Activated T-cell treated with anti-CD3 and anti-CD28 coated beads for 48 hours (primary cell): ENCODE measurements around the gene PHF19.

Source experiments
- DNase-seq: peaks from one replicate; pipeline ENCODE4 v3.0.0-alpha.2; 2020; ENCODE audit warnings: low read depth

The PHF19 gene

GRCh38 chr9:120873512-120873911 lies 3.5 kb downstream of the PHF19 start:
- DNase-seq: no peak

- DNase-seq: no peak
Measured at GRCh38 chr9:120872791-120873502, 4.0 kb downstream of the PHF19 start.

DNA sequence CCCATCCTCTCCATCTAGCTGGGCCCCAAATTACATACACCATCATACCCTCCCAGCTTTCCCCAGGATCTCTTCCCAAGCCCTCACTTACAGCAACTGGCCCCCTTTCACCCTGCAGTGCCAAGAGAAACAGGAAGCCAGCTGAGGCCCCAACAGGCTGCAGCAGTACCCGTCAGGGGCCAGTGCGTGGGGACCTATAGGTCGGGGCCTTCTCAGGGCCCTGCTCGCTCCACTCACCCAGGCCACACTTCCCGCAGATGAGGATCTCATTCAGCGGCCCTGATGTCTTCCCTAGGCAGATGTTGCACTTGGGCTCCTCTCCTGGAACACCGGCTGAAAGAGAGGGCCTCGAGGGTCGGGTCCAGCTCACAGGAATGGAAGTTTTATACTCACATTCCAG lies 6.8 kb downstream of the PHF19 start:
- DNase-seq: no peak

DNA sequence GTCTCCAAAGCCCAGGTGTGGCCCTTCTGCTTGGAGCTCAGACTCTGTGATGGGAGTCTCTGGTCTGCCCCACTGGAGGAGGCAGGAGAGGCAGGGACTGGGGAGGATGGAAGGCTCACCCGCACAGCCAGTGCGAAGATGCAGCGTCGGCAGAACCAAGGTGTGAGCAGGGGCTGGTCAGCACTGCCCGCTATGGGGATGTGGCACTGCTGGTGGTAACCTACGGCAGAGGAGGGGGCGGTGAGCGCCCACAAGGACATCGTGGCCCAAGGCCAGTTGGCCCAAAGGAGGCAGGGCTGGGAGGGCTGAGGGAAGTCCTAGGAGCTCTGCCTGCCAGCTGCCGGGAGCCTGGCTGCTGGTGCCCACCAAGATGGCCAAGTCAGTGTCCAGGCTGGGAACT lies 7.3 kb downstream of the PHF19 start:
- DNase-seq: no peak

GRCh38 chr9:120869360-120869687 lies 7.7 kb downstream of the PHF19 start:
- DNase-seq: no peak

- DNase-seq: peak; percentile 97
Measured at GRCh38 chr9:120868676-120869359, 8.2 kb downstream of the PHF19 start.

DNA sequence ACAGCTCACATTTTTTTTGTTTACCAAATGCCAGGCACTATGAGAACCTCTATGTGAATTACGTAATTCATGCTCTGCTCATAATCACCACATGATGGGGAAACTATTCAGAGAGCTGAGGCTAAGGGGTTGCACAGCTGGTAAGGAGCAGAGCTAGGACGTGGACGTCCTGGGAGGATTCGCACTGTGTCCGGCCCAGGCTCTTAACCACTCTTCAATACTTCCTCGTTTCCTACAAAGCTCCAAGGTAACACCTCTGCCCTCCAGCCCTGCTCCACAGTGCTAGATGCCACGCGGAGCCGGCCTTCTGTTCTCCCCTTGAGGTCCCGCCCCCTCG lies 8.7 kb downstream of the PHF19 start:
- no peak for DNase-seq

DNA sequence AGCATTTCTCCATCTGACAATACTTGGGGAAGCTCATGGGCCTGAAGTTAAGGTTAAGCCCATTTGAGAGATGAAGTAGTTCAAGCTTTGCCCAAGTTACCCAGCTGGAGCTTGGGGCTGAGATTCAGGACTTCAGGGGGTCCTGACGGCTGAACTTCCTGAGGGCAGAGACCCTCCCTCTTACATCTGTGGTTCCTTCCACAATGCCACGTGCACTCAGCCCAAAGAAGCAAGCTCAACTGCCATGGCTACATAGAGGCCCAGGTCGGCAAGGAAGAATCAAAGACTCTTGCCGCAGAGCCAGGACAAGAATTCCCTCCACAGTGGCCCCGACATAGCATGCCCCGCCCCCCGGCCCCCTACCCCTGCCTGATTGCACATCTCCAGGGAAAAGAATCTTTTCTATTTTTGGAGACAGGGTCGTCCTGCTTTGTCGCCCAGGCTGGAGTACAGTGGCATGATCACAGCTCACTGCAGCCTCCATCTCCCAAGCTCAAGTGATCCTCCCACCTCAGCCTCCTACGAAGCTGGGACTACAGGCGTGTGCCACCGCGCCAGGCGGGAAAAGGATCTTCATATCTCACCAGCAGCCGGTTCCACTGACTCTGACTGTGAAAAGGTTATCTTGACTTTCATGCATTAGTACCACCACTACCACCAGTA lies 9.2 kb downstream of the PHF19 start:
- no peak for DNase-seq

DNA sequence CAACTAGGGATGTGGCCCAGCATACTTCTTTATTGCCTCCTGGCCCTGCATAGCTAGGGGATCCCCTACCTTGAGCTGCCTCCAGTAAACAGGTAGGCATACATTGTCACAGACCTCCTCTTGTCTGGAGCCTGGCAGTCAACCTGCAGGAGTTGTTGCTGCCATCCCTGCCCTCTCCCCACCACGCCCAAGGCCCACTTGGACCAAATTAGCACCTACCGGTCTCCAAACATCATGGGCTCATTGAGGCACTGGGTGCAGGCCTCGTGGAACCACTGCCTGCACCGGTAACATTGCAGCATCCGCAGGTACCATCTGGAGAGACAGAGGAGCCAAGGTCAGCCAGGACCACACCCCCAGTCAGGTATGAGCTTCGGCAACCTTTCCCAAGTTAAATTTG lies 10.3 kb downstream of the PHF19 start:
- no peak for DNase-seq

- no peak for DNase-seq
Measured at GRCh38 chr9:120865809-120866208, 11.2 kb downstream of the PHF19 start.

DNA sequence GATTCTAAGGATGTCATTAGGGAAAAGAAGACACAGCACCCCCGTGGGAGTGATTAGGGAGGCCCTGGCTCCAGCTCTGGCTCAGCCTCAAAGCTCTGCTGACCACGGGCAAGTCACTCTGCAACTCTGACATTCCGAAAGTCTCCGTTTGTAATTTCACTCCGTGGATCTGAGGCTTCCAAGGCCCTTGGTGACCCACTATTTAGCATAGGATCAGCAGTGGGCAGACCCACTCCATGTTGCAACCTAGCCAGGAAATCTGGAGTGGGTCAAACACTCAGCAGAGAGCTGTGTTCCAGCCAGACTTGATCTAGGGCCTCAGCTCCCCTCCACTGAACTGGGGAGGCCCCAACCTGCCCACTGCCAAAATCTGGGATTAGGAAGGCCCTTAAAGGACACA lies 11.8 kb downstream of the PHF19 start:
- no peak for DNase-seq

DNA sequence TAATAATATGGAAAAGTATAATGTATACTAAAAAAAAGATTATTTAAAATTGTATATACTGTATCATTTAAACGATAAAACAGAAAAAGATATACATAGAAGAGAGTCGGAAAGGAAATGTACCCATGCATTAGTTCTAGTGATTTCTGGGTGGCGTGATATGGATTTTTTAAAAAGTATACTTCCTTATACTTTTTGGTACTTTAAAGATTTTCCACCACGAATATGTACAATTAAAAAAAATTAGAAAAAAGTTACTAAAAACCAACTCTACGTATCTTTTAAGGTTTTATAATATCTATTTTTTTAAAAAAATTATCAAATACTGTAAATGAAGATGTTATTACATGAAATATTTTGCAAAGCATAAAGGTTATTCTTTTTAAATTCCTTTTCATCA lies 12.3 kb downstream of the PHF19 start:
- DNase-seq: no peak

- no peak for DNase-seq
Measured at GRCh38 chr9:120863833-120864232, 13.2 kb downstream of the PHF19 start.

GRCh38 chr9:120862452-120862851 lies 14.5 kb downstream of the PHF19 start:
- no peak for DNase-seq

DNA sequence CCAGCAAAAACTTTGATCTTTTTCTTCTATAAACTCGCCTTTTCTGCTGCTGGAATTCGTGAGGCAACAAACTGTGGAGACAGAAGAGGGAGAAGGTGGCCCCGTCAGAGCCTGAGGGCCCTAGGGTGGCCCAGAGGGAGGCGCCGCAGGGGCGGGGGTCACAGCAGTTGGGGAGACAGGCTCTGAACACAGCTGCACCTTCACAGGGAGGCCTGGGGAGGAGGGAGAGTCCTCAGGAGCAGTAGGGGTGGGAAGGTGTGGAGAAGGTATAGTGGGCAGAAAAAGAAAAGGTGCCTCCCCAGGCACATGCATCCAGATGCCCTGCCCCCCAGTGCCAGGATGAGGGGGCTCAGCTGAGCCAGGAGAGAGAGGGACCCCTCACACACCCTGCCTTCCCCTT lies 15.1 kb downstream of the PHF19 start:
- no peak for DNase-seq

DNA sequence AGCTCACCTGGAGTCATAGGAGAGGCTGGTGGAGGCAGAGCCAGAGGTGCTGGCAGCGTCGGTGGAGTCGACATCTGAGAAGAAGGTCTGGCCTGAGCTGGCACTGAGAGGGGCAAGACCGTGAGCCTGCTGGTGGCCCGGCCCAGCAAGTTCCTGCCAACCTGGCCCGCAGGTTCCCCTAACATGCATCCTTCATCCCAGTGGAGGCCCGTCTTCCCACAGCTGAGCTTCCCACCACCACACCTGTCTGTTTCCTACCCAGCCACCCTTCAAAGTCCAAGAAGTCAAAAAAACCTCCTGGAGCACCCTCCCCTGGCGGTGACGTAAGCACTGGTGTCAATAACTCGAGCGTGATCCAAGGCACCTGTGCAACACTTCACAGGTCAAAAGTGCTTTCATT lies 16.9 kb downstream of the PHF19 start:
- no peak for DNase-seq

DNA sequence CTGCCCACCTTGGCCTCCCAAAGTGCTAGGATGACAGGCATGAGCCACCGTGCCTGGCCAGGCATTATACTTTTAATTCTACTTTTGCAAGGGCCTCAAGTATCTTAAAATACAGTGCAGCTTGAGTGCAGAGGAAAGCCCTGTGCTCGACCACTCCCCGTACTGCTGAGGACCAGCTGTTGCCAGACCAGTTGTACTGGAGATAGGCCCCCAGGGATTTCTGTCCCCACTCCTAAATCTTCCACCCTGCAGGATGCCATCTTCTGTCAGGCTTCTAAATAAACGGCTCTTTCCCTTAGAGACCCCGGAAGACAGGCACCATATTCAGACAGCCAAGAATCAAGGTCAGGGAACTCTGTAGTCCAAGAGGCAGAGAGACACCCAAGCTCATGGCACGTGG lies 17.6 kb downstream of the PHF19 start:
- no peak for DNase-seq

GRCh38 chr9:120857902-120858301 lies 19.1 kb downstream of the PHF19 start:
- DNase-seq: no peak

GRCh38 chr9:120857481-120857880 lies 19.5 kb downstream of the PHF19 start:
- DNase-seq: no peak

DNA sequence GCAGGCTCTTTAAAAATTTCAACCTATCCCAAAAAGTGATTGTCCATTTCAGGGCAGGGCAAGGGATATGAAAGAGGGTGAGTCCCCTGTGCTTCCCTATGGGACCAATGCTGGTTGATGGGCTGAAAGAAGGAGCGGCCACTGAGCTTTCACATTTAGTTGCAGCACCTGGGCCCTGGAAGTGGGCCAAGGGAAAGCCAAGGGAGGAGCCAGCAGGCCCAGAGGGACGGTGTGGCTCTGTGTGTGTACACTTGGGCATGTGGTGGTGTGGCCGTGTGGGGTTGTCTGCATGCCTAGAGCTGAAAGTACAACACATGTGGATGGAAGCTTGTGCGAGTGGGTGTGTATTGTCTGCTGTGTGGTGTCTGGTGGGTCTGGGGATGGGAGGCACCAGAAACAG lies 20.3 kb downstream of the PHF19 start:
- DNase-seq: no peak

GRCh38 chr9:120855827-120856670 lies 20.9 kb downstream of the PHF19 start:
- no peak for DNase-seq

DNA sequence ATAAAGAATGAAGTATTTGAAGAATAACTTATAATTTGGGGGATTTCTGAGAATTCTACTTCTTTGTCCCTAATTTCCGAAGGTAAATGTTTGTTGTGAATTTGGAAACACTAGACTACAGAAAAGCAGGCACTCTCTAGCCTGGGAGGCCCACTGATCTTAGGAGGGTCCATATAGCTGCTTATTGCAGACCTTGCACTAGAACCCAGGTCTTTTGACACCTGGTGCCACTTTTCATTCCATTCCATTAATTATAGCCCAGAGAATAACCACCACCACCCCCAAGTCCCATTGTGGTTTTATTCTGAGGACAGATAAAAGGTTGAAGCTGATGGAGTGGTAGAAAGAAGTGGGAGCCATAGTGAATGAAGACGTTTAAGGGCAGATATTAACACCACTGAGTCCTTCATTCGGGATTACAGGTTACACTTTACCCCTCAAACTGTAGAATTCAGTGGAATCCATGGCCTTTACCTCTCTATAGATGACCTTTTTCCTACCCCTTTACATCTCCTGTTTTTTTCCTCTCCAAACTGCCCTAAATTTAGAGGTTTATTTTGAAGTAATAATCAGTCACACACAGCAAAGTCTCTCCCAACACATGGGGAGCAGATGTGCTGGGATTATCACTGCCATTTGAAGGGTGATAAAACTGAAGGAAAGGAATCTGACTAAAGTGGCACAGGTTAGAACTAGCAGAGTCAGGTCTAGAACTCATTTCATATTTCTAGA lies 22.2 kb downstream of the PHF19 start:
- DNase-seq: no peak
